Ovary (tissue), 3 donors: Measurements from ENCODE around the gene PARG.
"Not testable (repeated sequence)": the region's sequence is repeated elsewhere in the genome, so short reads cannot be mapped to it uniquely, and the experiment has no call there.

Experiments
- CTCF ChIP-seq, 3 donors: fragments of 450-650 bp in 2 of 3; fragments of 200-600 bp in 1 of 3; IDR thresholded peaks; one replicate each; pipeline versions ENCODE4 v1.5.1 to v1.8.0; 2016 to 2022; ENCODE audit warnings: antibody characterized with exemption in 3 of 3, mild to moderate bottlenecking in 1 of 3
- EP300 ChIP-seq: sonication (generic); formaldehyde crosslinking; IDR thresholded peaks from one replicate; pipeline ENCODE4 v1.6.1; 2017; ENCODE audit warnings: antibody characterized with exemption
- POLR2A ChIP-seq: fragments of 450-650 bp; IDR thresholded peaks from one replicate; pipeline ENCODE4 v1.6.1; 2017; ENCODE audit warnings: antibody characterized with exemption, mild to moderate bottlenecking, moderate library complexity
- donor health status: DM: no; HTN: no; CAD: no.

GRCh38 chr10:49908290-49909080, 33.3 kb downstream of the PARG start:
- TF ChIP-seq CTCF (IDR thresholded peaks at IDR 0.05); EP300; POLR2A: not testable (repeated sequence)
